DND-41 (cell line): ENCODE results near the gene PPP1R1B.

ENCODE experiments used
- EZH2 ChIP-seq: IDR thresholded peaks from 3 replicates; pipeline ENCODE4 v1.6.1; 2012; ENCODE audit warnings: borderline replicate concordance, low read depth, mild to moderate bottlenecking, moderate library complexity, low read length, inconsistent platforms; ENCODE audit not compliant: severe bottlenecking
- TF ChIP-seq, protein P1 (sequence below): IDR thresholded peaks from 2 replicates; pipeline ENCODE4 v1.5.1; 2012; ENCODE audit warnings: borderline replicate concordance, low read length, moderate library complexity, mild to moderate bottlenecking; ENCODE audit not compliant: poor library complexity, severe bottlenecking; ENCODE audit errors: extremely low read depth

DNA sequence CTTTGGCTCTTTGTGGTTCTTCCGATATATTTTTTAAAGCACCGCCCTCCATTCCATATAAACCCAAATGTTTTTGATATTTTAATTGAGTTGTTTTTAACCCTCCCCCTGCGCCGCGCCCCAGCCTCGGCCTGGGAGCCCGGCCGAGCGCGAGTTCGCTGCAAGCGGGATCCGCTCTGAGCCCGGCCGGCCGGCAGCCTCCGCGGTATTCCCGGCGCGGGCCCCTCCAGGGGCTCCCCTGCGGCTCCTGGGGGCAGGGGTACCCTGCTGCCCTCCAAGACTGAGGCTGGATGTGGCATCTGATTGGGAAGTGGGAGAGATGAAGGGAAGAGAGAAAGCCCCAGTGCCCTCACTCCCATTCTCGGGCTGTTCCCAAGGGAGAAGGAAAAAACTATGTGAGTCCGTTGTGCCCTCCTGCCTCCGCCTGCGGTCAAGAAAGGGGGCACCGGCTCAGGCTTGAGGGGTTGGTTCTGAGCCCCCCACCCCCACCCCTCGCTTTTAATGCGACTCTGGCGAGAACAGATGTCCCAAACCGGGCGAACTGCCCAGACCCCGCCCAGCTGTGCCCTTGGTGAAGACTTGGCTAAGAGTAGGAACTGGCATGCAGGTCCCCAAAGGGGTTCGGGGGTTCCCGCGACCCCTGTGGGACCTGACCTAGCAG lies 27.6 kb upstream of the PPP1R1B start:
- TF ChIP-seq, protein P1, sequence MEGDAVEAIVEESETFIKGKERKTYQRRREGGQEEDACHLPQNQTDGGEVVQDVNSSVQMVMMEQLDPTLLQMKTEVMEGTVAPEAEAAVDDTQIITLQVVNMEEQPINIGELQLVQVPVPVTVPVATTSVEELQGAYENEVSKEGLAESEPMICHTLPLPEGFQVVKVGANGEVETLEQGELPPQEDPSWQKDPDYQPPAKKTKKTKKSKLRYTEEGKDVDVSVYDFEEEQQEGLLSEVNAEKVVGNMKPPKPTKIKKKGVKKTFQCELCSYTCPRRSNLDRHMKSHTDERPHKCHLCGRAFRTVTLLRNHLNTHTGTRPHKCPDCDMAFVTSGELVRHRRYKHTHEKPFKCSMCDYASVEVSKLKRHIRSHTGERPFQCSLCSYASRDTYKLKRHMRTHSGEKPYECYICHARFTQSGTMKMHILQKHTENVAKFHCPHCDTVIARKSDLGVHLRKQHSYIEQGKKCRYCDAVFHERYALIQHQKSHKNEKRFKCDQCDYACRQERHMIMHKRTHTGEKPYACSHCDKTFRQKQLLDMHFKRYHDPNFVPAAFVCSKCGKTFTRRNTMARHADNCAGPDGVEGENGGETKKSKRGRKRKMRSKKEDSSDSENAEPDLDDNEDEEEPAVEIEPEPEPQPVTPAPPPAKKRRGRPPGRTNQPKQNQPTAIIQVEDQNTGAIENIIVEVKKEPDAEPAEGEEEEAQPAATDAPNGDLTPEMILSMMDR, result no peak
- no peak for TF ChIP-seq EZH2
